OCI-LY7 (cell line): Measurements from ENCODE around the gene FRS2.

Source experiments
- EZH2phosphoT487 ChIP-seq: fragments of 200-600 bp; sonication (generic); IDR thresholded peaks from 2 replicates; pipeline ENCODE4 v1.6.1; 2018; ENCODE audit warnings: low read depth, borderline replicate concordance, mild to moderate bottlenecking, mixed run types, antibody characterized with exemption, low read length, moderate library complexity, mixed read lengths
- TF ChIP-seq, protein P1 (sequence below): fragments of 200-600 bp; sonication (generic); conservative IDR thresholded peaks from 2 replicates; pipeline ENCODE4 v1.5.1; 2014; ENCODE audit warnings: mild to moderate bottlenecking, antibody characterized with exemption, low read length, moderate library complexity, mixed read lengths

DNA sequence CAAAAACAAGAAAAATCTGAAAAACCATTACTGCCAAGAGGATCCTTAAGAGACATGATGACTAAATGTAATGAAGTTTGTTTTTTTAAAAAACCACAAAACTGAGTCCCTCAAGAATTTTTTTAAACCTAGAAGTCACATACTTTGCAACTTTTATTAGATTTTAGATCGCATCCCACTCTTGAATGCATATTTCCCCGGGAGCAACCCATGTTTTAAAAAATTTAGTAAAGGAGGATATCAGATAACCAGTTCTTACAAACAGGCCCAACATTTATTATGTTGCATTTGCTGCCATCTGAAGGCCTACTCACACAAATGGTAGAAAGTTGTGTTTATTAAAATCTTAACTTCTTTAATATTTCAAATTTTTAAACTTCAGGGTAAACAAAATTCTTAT, 70.8 kb downstream of the FRS2 start:
- TF ChIP-seq, protein P1, sequence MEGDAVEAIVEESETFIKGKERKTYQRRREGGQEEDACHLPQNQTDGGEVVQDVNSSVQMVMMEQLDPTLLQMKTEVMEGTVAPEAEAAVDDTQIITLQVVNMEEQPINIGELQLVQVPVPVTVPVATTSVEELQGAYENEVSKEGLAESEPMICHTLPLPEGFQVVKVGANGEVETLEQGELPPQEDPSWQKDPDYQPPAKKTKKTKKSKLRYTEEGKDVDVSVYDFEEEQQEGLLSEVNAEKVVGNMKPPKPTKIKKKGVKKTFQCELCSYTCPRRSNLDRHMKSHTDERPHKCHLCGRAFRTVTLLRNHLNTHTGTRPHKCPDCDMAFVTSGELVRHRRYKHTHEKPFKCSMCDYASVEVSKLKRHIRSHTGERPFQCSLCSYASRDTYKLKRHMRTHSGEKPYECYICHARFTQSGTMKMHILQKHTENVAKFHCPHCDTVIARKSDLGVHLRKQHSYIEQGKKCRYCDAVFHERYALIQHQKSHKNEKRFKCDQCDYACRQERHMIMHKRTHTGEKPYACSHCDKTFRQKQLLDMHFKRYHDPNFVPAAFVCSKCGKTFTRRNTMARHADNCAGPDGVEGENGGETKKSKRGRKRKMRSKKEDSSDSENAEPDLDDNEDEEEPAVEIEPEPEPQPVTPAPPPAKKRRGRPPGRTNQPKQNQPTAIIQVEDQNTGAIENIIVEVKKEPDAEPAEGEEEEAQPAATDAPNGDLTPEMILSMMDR, result no peak
- no peak for TF ChIP-seq EZH2phosphoT487
